ENCODE results near the gene MUSTN1.

The MUSTN1 gene

DNA sequence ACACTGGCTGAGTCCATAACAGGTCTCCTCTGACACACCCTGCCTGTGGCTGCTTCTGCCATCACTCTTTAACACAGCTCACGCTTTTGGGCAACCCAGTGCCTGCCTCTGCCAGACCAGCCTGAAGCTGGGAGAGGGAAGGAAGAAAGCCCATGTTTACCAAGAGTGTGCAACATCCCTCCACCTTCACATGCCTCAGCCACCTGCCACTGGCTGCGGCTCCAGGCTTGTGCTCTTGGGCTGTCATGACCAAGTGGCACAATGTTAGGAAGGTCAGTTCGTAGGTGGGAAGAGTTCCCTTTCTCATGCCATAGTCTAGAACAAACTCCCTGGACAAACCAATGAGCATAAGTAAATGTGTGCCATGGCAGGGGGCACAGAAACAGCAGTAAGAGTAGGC, 42.3 kb upstream of the MUSTN1 start:
- TF ChIP-seq, protein P1, sequence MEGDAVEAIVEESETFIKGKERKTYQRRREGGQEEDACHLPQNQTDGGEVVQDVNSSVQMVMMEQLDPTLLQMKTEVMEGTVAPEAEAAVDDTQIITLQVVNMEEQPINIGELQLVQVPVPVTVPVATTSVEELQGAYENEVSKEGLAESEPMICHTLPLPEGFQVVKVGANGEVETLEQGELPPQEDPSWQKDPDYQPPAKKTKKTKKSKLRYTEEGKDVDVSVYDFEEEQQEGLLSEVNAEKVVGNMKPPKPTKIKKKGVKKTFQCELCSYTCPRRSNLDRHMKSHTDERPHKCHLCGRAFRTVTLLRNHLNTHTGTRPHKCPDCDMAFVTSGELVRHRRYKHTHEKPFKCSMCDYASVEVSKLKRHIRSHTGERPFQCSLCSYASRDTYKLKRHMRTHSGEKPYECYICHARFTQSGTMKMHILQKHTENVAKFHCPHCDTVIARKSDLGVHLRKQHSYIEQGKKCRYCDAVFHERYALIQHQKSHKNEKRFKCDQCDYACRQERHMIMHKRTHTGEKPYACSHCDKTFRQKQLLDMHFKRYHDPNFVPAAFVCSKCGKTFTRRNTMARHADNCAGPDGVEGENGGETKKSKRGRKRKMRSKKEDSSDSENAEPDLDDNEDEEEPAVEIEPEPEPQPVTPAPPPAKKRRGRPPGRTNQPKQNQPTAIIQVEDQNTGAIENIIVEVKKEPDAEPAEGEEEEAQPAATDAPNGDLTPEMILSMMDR (IDR thresholded peaks at IDR 0.05; ENCODE audit: low read depth, low read length): no peak
- no peak for DNase-seq (ENCODE audit: low read depth in 2 of 2)
- H3K4me3 ChIP-seq (replicated peaks in 1 of 2; ENCODE audit: low read depth in 2 of 2, low read length in 2 of 2): no peak overlapping the region

- TF ChIP-seq, protein P1 (IDR thresholded peaks at IDR 0.05; ENCODE audit: low read depth, low read length): no peak
- DNase-seq (ENCODE audit: low read depth in 2 of 2): no peak
- H3K4me3 ChIP-seq (replicated peaks in 1 of 2; ENCODE audit: low read depth in 2 of 2, low read length in 2 of 2): no peak overlapping the region
These were observed 40.2 kb upstream of the MUSTN1 start for GRCh38 chr3:52874864-52875587.

DNA sequence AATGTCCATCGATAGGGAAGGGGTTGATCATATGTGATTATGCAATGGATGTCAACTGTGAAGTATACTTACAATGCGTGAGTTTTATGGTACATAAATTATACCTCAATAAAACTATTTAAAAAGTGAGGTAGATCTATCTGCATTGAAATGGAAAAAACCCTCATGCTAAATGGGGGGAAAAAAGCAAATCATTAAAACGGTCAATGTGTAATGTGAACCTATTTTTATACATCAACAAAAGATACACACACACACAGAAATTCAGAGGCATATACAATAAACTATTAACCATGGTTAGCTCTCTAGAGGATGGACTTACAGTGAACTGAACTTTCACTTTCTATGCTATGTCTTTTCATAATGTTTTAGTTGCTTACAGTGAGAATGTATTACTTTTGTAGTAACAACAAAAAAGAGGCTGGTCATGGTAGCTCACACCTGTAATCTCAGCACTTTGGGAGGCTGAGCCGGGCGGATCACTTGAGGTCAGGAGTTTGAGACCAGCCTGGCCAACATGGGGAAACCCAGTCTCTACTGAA, 39.4 kb upstream of the MUSTN1 start:
- no peak overlapping the region for H3K4me3 ChIP-seq (replicated peaks in 1 of 2; ENCODE audit: low read depth in 2 of 2, low read length in 2 of 2)
- TF ChIP-seq, protein P1 (IDR thresholded peaks at IDR 0.05; ENCODE audit: low read depth, low read length): no peak
- DNase-seq (ENCODE audit: low read depth in 2 of 2): no peak

GRCh38 chr3:52873433-52874159, 38.8 kb upstream of the MUSTN1 start:
- no peak overlapping the region for H3K4me3 ChIP-seq (replicated peaks in 1 of 2; ENCODE audit: low read depth in 2 of 2, low read length in 2 of 2)
- TF ChIP-seq, protein P1 (IDR thresholded peaks at IDR 0.05; ENCODE audit: low read depth, low read length): no peak
- DNase-seq (ENCODE audit: low read depth in 2 of 2): peak; percentile 56 to 64

DNA sequence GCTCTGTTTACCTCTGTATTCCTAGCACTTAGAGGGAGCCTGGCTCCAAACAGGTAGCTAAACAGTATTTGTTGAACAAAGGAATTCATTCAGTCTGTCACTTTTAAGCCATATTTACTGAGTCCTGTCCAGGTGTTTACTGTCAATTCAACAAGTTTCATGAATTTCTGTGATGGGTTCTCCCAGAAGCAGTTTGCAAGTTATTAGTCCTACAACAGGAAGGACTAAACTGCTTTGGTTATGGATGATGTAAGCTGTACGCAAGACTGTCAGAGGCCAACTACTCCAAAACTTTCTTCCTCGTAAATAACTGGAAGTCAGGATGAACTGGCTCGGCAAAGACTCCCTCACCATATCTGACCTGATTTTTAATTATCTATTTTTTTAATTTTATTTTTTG, 37.4 kb upstream of the MUSTN1 start:
- no peak for DNase-seq (ENCODE audit: low read depth in 2 of 2)
- TF ChIP-seq, protein P1 (IDR thresholded peaks at IDR 0.05; ENCODE audit: low read depth, low read length): no peak
- H3K4me3 ChIP-seq (replicated peaks in 1 of 2; ENCODE audit: low read depth in 2 of 2, low read length in 2 of 2): no peak overlapping the region

DNA sequence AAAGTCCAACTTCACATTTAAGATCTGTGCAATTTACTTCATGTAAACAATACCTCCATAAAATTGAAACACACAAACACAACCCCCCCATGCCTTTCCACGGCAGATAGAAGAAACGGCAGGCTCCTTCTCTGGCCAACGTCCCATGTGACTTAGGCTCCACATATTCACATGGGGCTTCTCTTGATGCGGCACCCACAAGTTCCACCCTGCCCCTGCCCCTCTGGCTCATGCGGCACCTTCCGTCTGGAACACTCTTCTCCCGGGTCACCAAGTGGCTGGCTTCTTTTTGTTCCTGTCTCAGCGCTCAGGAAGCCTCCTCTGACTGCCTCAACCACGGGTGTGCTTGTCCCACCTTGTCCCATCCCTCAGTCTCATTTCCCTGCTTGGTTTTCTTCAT, 36.9 kb upstream of the MUSTN1 start:
- DNase-seq (ENCODE audit: low read depth in 2 of 2): no peak
- no peak overlapping the region for H3K4me3 ChIP-seq (replicated peaks in 1 of 2; ENCODE audit: low read depth in 2 of 2, low read length in 2 of 2)
- TF ChIP-seq, protein P1 (IDR thresholded peaks at IDR 0.05; ENCODE audit: low read depth, low read length): no peak
